Neural progenitor cell (in vitro differentiated cells): ENCODE data around the gene AMOTL2.

Source experiments
- CTCF ChIP-seq: fragments of 200-600 bp; sonication (generic); IDR thresholded peaks from 2 replicates; pipeline ENCODE4 v1.5.1; 2017; ENCODE audit warnings: antibody characterized with exemption, mild to moderate bottlenecking
- EZH2phosphoT487 ChIP-seq: fragments of 200-600 bp; sonication (generic); IDR thresholded peaks from 2 replicates; pipeline ENCODE4 v1.6.1; 2017; ENCODE audit warnings: antibody characterized with exemption

DNA sequence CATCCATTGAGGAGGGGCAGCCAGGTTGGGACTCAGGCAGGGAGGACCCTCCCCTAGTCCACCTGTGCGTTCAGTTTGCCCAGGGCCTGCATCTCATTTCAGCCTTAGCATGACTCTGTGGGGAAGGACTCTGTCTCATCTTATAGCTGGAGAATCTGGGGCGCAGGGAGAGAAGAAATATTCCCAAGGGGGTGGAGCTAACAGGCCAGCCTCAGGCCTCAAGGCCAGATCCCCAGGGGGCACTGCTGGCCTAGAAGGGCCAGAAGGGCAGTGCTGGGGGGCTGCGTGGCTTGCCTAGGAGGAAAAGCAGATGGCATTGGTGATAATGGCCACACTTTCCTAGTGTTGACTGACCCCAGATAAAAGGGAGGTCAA, 10.9 kb downstream of the AMOTL2 start:
- TF ChIP-seq EZH2phosphoT487: no peak
- TF ChIP-seq CTCF: no peak
